Large intestine (tissue), 3 donors: Measurements from ENCODE around the gene SNAPC1. TPM values are rescaled to one million over a fixed set of nuclear protein-coding genes. Genes with fewer than 3 reads are reported as not detected.
"Not testable (repeated sequence)": the region's sequence is repeated elsewhere in the genome, so short reads cannot be mapped to it uniquely, and the experiment has no call there.

ENCODE experiments used
- DNase-seq, 2 donors: peaks; one replicate each; pipeline versions ENCODE4 v3.0.0 to v3.0.0-alpha.2; 2013
- H3K27ac ChIP-seq: one replicate; pipeline ENCODE4 v1.5.1; 2013; ENCODE audit warnings: low read length
- H3K27me3 ChIP-seq: 2 replicates; pipeline ENCODE4 v1.6.1; 2013; ENCODE audit warnings: low read length; ENCODE audit not compliant: control insufficient read depth, insufficient read depth
- H3K36me3 ChIP-seq: 2 replicates; pipeline ENCODE4 v1.6.1; 2013; ENCODE audit warnings: low read length; ENCODE audit not compliant: control insufficient read depth, insufficient read depth
- H3K4me1 ChIP-seq: one replicate; pipeline ENCODE4 v1.6.1; 2013; ENCODE audit warnings: low read length; ENCODE audit not compliant: control insufficient read depth, insufficient read depth
- H3K4me3 ChIP-seq: one replicate; pipeline ENCODE4 v1.5.1; 2013; ENCODE audit warnings: low read length
- H3K9me3 ChIP-seq: one replicate; pipeline ENCODE4 v1.6.1; 2013; ENCODE audit warnings: mild to moderate bottlenecking, low read depth, low read length, moderate library complexity; ENCODE audit not compliant: control insufficient read depth
- WGBS: methylation state at CpG from one replicate; pipeline ENCODE4 v1.1.5; 2013; ENCODE audit warnings: low lambda C conversion rate; ENCODE audit not compliant: insufficient coverage; 5-methylcytosine and 5-hydroxymethylcytosine counted together
- polyA plus RNA-seq: library from polyadenylated mRNA; unstranded; fragments of 120-200 nt; gene quantifications from one replicate; pipeline ENCODE4 v1.2.1, GENCODE V29; 2013

Gene SNAPC1
- polyA plus RNA-seq, 1 donor, result 5.6 TPM

- WGBS, result 92% methylated on average over 2 of the region's 7 CpGs
- Histone ChIP-seq H3K27me3 (no peaks in the 10 kb centered on the region), H3K27ac (no peak overlapping the region), H3K4me1 (no peaks in the 10 kb centered on the region), H3K9me3 (no peaks in the 10 kb centered on the region), H3K36me3 (peaks cover 51% of the 10 kb centered on the region), H3K4me3 (no peak overlapping the region)
- DNase-seq, result no peak
Measured at GRCh38 chr14:61726778-61727658, 35.2 kb upstream of the SNAPC1 start.

GRCh38 chr14:61730756-61731373 lies 31.4 kb upstream of the SNAPC1 start:
- Histone ChIP-seq H3K27ac (no peak overlapping the region), H3K4me1 (no peaks in the 10 kb centered on the region), H3K27me3 (no peaks in the 10 kb centered on the region), H3K36me3 (peaks cover 53% of the 10 kb centered on the region), H3K4me3 (no peak overlapping the region), H3K9me3 (no peaks in the 10 kb centered on the region)
- no CpG with 5 or more reads among the region's 2 CpGs for WGBS
- no peak for DNase-seq

- no peaks in the 10 kb centered on the region for H3K4me1 ChIP-seq
- no peaks in the 10 kb centered on the region for H3K27me3 ChIP-seq
- H3K9me3 ChIP-seq, result no peaks in the 10 kb centered on the region
- H3K36me3 ChIP-seq, result peaks cover 58% of the 10 kb centered on the region
- 100% methylated on average over 1 of the region's 2 CpGs for WGBS
- H3K4me3 ChIP-seq, result no peak overlapping the region
- DNase-seq, result no peak
- no peak overlapping the region for H3K27ac ChIP-seq
Measured at GRCh38 chr14:61733972-61734371, 28.2 kb upstream of the SNAPC1 start.

GRCh38 chr14:61736751-61737150 lies 25.5 kb upstream of the SNAPC1 start:
- Histone ChIP-seq H3K36me3 (peaks cover 65% of the 10 kb centered on the region), H3K27me3 (no peaks in the 10 kb centered on the region), H3K27ac (no peak overlapping the region), H3K4me3 (no peak overlapping the region), H3K4me1 (no peaks in the 10 kb centered on the region), H3K9me3 (no peaks in the 10 kb centered on the region)
- no peak for DNase-seq
- WGBS, result no CpG with 5 or more reads among the region's 4 CpGs

GRCh38 chr14:61737915-61738314 lies 24.3 kb upstream of the SNAPC1 start:
- no peaks in the 10 kb centered on the region for H3K9me3 ChIP-seq
- peaks cover 67% of the 10 kb centered on the region for H3K36me3 ChIP-seq
- no peaks in the 10 kb centered on the region for H3K4me1 ChIP-seq
- 100% methylated on average over 3 of the region's 5 CpGs for WGBS
- no peaks in the 10 kb centered on the region for H3K27me3 ChIP-seq
- no peak overlapping the region for H3K4me3 ChIP-seq
- DNase-seq, result no peak
- H3K27ac ChIP-seq, result no peak overlapping the region

GRCh38 chr14:61739133-61739532 lies 23.1 kb upstream of the SNAPC1 start:
- H3K9me3 ChIP-seq, result no peaks in the 10 kb centered on the region
- DNase-seq, result no peak
- peaks cover 70% of the 10 kb centered on the region for H3K36me3 ChIP-seq
- H3K27me3 ChIP-seq, result no peaks in the 10 kb centered on the region
- no peak overlapping the region for H3K27ac ChIP-seq
- H3K4me1 ChIP-seq, result no peaks in the 10 kb centered on the region
- no peak overlapping the region for H3K4me3 ChIP-seq

- Histone ChIP-seq H3K4me3 (no peak overlapping the region), H3K36me3 (peaks cover 66% of the 10 kb centered on the region), H3K9me3 (no peaks in the 10 kb centered on the region), H3K27me3 (no peaks in the 10 kb centered on the region), H3K4me1 (no peaks in the 10 kb centered on the region), H3K27ac (no peak overlapping the region)
- no peak for DNase-seq
- WGBS, result 92% methylated on average over 2 of the region's 6 CpGs
Measured at GRCh38 chr14:61742371-61742770, 19.8 kb upstream of the SNAPC1 start.

- Histone ChIP-seq H3K27ac (no peak overlapping the region), H3K9me3 (no peaks in the 10 kb centered on the region), H3K4me1 (peaks cover under 1% of the 10 kb centered on the region), H3K4me3 (no peak overlapping the region), H3K27me3 (no peaks in the 10 kb centered on the region), H3K36me3 (peaks cover 51% of the 10 kb centered on the region)
- no peak for DNase-seq
- WGBS, result no CpG with 5 or more reads among the region's 5 CpGs
Measured at GRCh38 chr14:61744238-61744637, 18.0 kb upstream of the SNAPC1 start.

- not testable (repeated sequence) for H3K4me1 ChIP-seq, H3K4me3 ChIP-seq, H3K27me3 ChIP-seq, H3K27ac ChIP-seq, DNase-seq, H3K9me3 ChIP-seq
- H3K36me3 ChIP-seq, result peaks cover 40% of the 10 kb centered on the region
- no CpG with 5 or more reads among the region's 3 CpGs for WGBS
Measured at GRCh38 chr14:61746346-61746745, 15.9 kb upstream of the SNAPC1 start.

GRCh38 chr14:61746881-61747280 lies 15.3 kb upstream of the SNAPC1 start:
- Histone ChIP-seq H3K4me1 (peaks cover 10% of the 10 kb centered on the region), H3K4me3 (no peak overlapping the region), H3K36me3 (peaks cover 35% of the 10 kb centered on the region), H3K27ac (no peak overlapping the region), H3K27me3 (no peaks in the 10 kb centered on the region), H3K9me3 (no peaks in the 10 kb centered on the region)
- no peak for DNase-seq

GRCh38 chr14:61747342-61747741 lies 14.9 kb upstream of the SNAPC1 start:
- Histone ChIP-seq H3K9me3 (no peaks in the 10 kb centered on the region), H3K4me3 (no peak overlapping the region), H3K36me3 (peaks cover 32% of the 10 kb centered on the region), H3K4me1 (peaks cover 10% of the 10 kb centered on the region), H3K27me3 (no peaks in the 10 kb centered on the region), H3K27ac (no peak overlapping the region)
- no peak for DNase-seq
- 100% methylated on average over 3 of the region's 3 CpGs for WGBS
